SK-N-MC (cell line): Measurements from ENCODE around the gene TMEM131.

Experiments used
- DNase-seq: peaks from one replicate; pipeline ENCODE4 v3.0.0-alpha.2; 2011; ENCODE audit warnings: low read depth, low spot score
- H3K27ac ChIP-seq: fragments of 200-600 bp; sonication (generic); 2 replicates; pipeline ENCODE4 v1.5.1; 2016; ENCODE audit warnings: mixed run types
- H3K36me3 ChIP-seq: fragments of 200-600 bp; sonication (generic); 2 replicates; pipeline ENCODE4 v1.6.1; 2017; ENCODE audit warnings: antibody characterized with exemption, low read length, mixed read lengths; ENCODE audit not compliant: insufficient read depth
- H3K4me3 ChIP-seq: fragments of 200-600 bp; sonication (generic); 2 replicates; pipeline ENCODE4 v1.5.1; 2016
- H3K9ac ChIP-seq: fragments of 200-600 bp; sonication (generic); 2 replicates; pipeline ENCODE4 v1.8.0; 2017; ENCODE audit warnings: mixed run types, mixed read lengths; ENCODE audit not compliant: insufficient read length
- H3K9me3 ChIP-seq: fragments of 200-600 bp; sonication (generic); 2 replicates; pipeline ENCODE4 v1.6.1; 2017; ENCODE audit warnings: low read depth, mild to moderate bottlenecking, antibody characterized with exemption, low read length, moderate library complexity, mixed read lengths
- EZH2 ChIP-seq: fragments of 200-600 bp; sonication (generic); IDR thresholded peaks from one replicate; pipeline ENCODE4 v1.6.1; 2017; ENCODE audit warnings: antibody characterized with exemption
- FOXP2 ChIP-seq: optimal IDR thresholded peaks from 2 replicates; pipeline ENCODE3; 2011; ENCODE audit warnings: mild to moderate bottlenecking, moderate library complexity; ENCODE audit not compliant: insufficient read depth; ENCODE audit errors: extremely low read length, control extremely low read depth
- POLR2AphosphoS5 ChIP-seq: IDR thresholded peaks from 2 replicates; pipeline ENCODE4 v1.6.1; 2012; ENCODE audit warnings: mild to moderate bottlenecking, low read depth, low read length, borderline replicate concordance

Gene TMEM131

GRCh38 chr2:97936881-97937280 lies 58.9 kb downstream of the TMEM131 start:
- no peak for DNase-seq
- TF ChIP-seq EZH2 (no peak), FOXP2 (no peak), POLR2AphosphoS5 (no peak)

GRCh38 chr2:97936199-97936598 lies 59.5 kb downstream of the TMEM131 start:
- Histone ChIP-seq H3K36me3 (no peaks in the 10 kb centered on the region), H3K9ac (no peak overlapping the region), H3K27ac (no peak overlapping the region), H3K9me3 (no peaks in the 10 kb centered on the region), H3K4me3 (no peak overlapping the region)
- no peak for DNase-seq
- TF ChIP-seq POLR2AphosphoS5 (no peak), FOXP2 (no peak), EZH2 (no peak)

More at GRCh38 chr2:97936881-97937280, 58.9 kb downstream of the TMEM131 start:
- Histone ChIP-seq H3K4me3 (no peak overlapping the region), H3K9ac (no peak overlapping the region), H3K36me3 (no peaks in the 10 kb centered on the region), H3K9me3 (no peaks in the 10 kb centered on the region), H3K27ac (no peak overlapping the region)

- no peaks in the 10 kb centered on the region for H3K9me3 ChIP-seq
- no peak overlapping the region for H3K4me3 ChIP-seq
- DNase-seq: no peak
- H3K27ac ChIP-seq: no peak overlapping the region
- no peak overlapping the region for H3K9ac ChIP-seq
- no peaks in the 10 kb centered on the region for H3K36me3 ChIP-seq
- no peak for TF ChIP-seq FOXP2
- TF ChIP-seq EZH2: no peak
- no peak for TF ChIP-seq POLR2AphosphoS5
Measured at GRCh38 chr2:97935719-97936161, 60.0 kb downstream of the TMEM131 start.

- Histone ChIP-seq H3K36me3 (no peaks in the 10 kb centered on the region), H3K9me3 (no peaks in the 10 kb centered on the region), H3K4me3 (no peak overlapping the region), H3K27ac (no peak overlapping the region), H3K9ac (no peak overlapping the region)
- TF ChIP-seq EZH2 (no peak), POLR2AphosphoS5 (no peak), FOXP2 (no peak)
- DNase-seq: no peak
Measured at GRCh38 chr2:97932975-97933662, 62.6 kb downstream of the TMEM131 start.

GRCh38 chr2:97931858-97932225 lies 63.9 kb downstream of the TMEM131 start:
- Histone ChIP-seq H3K9me3 (no peaks in the 10 kb centered on the region), H3K36me3 (no peaks in the 10 kb centered on the region), H3K4me3 (no peak overlapping the region), H3K9ac (no peak overlapping the region), H3K27ac (no peak overlapping the region)
- TF ChIP-seq POLR2AphosphoS5: no peak
- no peak for TF ChIP-seq EZH2
- no peak for TF ChIP-seq FOXP2
- no peak for DNase-seq

GRCh38 chr2:97931118-97931857 lies 64.5 kb downstream of the TMEM131 start:
- Histone ChIP-seq H3K9me3 (no peaks in the 10 kb centered on the region), H3K36me3 (no peaks in the 10 kb centered on the region), H3K4me3 (no peak overlapping the region), H3K27ac (no peak overlapping the region), H3K9ac (no peak overlapping the region)
- TF ChIP-seq POLR2AphosphoS5 (no peak), FOXP2 (no peak), EZH2 (no peak)
- no peak for DNase-seq

GRCh38 chr2:97928591-97928990 lies 67.2 kb downstream of the TMEM131 start:
- DNase-seq: no peak
- H3K27ac ChIP-seq: no peak overlapping the region
- H3K9me3 ChIP-seq: no peaks in the 10 kb centered on the region
- no peak for TF ChIP-seq FOXP2
- no peak for TF ChIP-seq POLR2AphosphoS5
- no peak for TF ChIP-seq EZH2
- no peaks in the 10 kb centered on the region for H3K36me3 ChIP-seq
- no peak overlapping the region for H3K4me3 ChIP-seq
- no peak overlapping the region for H3K9ac ChIP-seq

- H3K27ac ChIP-seq: no peak overlapping the region
- H3K9me3 ChIP-seq: no peaks in the 10 kb centered on the region
- H3K9ac ChIP-seq: no peak overlapping the region
- no peak for DNase-seq
- no peak overlapping the region for H3K4me3 ChIP-seq
- TF ChIP-seq FOXP2: no peak
- TF ChIP-seq POLR2AphosphoS5: no peak
- no peak for TF ChIP-seq EZH2
- H3K36me3 ChIP-seq: no peaks in the 10 kb centered on the region
Measured at GRCh38 chr2:97926946-97927345, 68.8 kb downstream of the TMEM131 start.
